ENCODE measurements around the gene SPRY4. TPM values are rescaled to one million over a fixed set of nuclear protein-coding genes. Genes with fewer than 3 reads are reported as not detected.

The SPRY4 gene
- total RNA-seq, 2 experiments from 2014 or later: 0.31 to 0.67 TPM

- peaks cover 43% of the 10 kb centered on the region for H3K4me1 Mint-ChIP-seq (ENCODE audit: low read depth)
- peaks cover 33% of the 10 kb centered on the region for H3K27me3 Mint-ChIP-seq (ENCODE audit: low read depth)
- H3K27ac Mint-ChIP-seq: no peak overlapping the region
- intact Hi-C loops (cut with micrococcal nuclease): no loop called here
- no peak overlapping the region for H3K4me3 Mint-ChIP-seq
- DNase-seq: no peak
- CTCF ChIA-PET: interaction anchor here (0.8 kb wide), 1 partner anchor 102 kb away, joined by 7 read pairs; no protein-coding TSS in a partner anchor
- H3K9me3 Mint-ChIP-seq: no peaks in the 10 kb centered on the region
- no peaks in the 10 kb centered on the region for H3K36me3 Mint-ChIP-seq (ENCODE audit: low read depth)
Measured at GRCh38 chr5:142319560-142320429, 5.0 kb downstream of the SPRY4 start.

- no peak for DNase-seq
- Mint-ChIP-seq H3K27me3 (ENCODE audit: low read depth) (peaks cover 31% of the 10 kb centered on the region), H3K36me3 (ENCODE audit: low read depth) (no peaks in the 10 kb centered on the region), H3K4me3 (no peak overlapping the region), H3K9me3 (no peaks in the 10 kb centered on the region), H3K4me1 (ENCODE audit: low read depth) (peaks cover 42% of the 10 kb centered on the region), H3K27ac (no peak overlapping the region)
- intact Hi-C loops (cut with micrococcal nuclease): no loop called here
- CTCF ChIA-PET: no interaction called here
Measured at GRCh38 chr5:142319105-142319504, 5.7 kb downstream of the SPRY4 start.

GRCh38 chr5:142317753-142318152 lies 7.1 kb downstream of the SPRY4 start:
- no peak for DNase-seq
- CTCF ChIA-PET: no interaction called here
- Mint-ChIP-seq H3K27me3 (ENCODE audit: low read depth) (peaks cover 18% of the 10 kb centered on the region), H3K27ac (no peak overlapping the region), H3K9me3 (no peaks in the 10 kb centered on the region), H3K36me3 (ENCODE audit: low read depth) (no peaks in the 10 kb centered on the region), H3K4me1 (ENCODE audit: low read depth) (peaks cover 34% of the 10 kb centered on the region), H3K4me3 (no peak overlapping the region)
- intact Hi-C loops (cut with micrococcal nuclease): loop anchor here (2.0 kb wide), 1 partner anchor 231 kb away; no protein-coding TSS in a partner anchor

GRCh38 chr5:142317173-142317572 lies 7.6 kb downstream of the SPRY4 start:
- Mint-ChIP-seq H3K4me3 (no peak overlapping the region), H3K36me3 (ENCODE audit: low read depth) (no peaks in the 10 kb centered on the region), H3K27ac (no peak overlapping the region), H3K9me3 (no peaks in the 10 kb centered on the region), H3K27me3 (ENCODE audit: low read depth) (peaks cover 14% of the 10 kb centered on the region), H3K4me1 (ENCODE audit: low read depth) (peaks cover 34% of the 10 kb centered on the region)
- DNase-seq: no peak
- intact Hi-C loops (cut with micrococcal nuclease): loop anchor here (2.0 kb wide), 1 partner anchor 232 kb away; no protein-coding TSS in a partner anchor
- CTCF ChIA-PET: interaction anchor here (0.6 kb wide), 1 partner anchor 69 kb away, joined by 3 read pairs; no protein-coding TSS in a partner anchor

- H3K36me3 Mint-ChIP-seq (ENCODE audit: low read depth): no peaks in the 10 kb centered on the region
- H3K4me1 Mint-ChIP-seq (ENCODE audit: low read depth): peaks cover 34% of the 10 kb centered on the region
- H3K27ac Mint-ChIP-seq: peak overlapping the region; percentile 2
- peaks cover 11% of the 10 kb centered on the region for H3K27me3 Mint-ChIP-seq (ENCODE audit: low read depth)
- intact Hi-C loops (cut with micrococcal nuclease): loop anchor here (2.0 kb wide), 1 partner anchor 232 kb away; no protein-coding TSS in a partner anchor
- DNase-seq: no peak
- no peaks in the 10 kb centered on the region for H3K9me3 Mint-ChIP-seq
- CTCF ChIA-PET: no interaction called here
- H3K4me3 Mint-ChIP-seq: no peak overlapping the region
Measured at GRCh38 chr5:142316681-142317080, 8.1 kb downstream of the SPRY4 start.

GRCh38 chr5:142316051-142316450 lies 8.8 kb downstream of the SPRY4 start:
- Mint-ChIP-seq H3K4me1 (ENCODE audit: low read depth) (peaks cover 29% of the 10 kb centered on the region), H3K27me3 (ENCODE audit: low read depth) (peaks cover 11% of the 10 kb centered on the region), H3K36me3 (ENCODE audit: low read depth) (no peaks in the 10 kb centered on the region), H3K9me3 (no peaks in the 10 kb centered on the region), H3K4me3 (no peak overlapping the region), H3K27ac (no peak overlapping the region)
- peak; percentile 24 for DNase-seq
- CTCF ChIA-PET: interaction anchor here (1.0 kb wide), 1 partner anchor 233 kb away, joined by 3 read pairs; no protein-coding TSS in a partner anchor
- intact Hi-C loops (cut with micrococcal nuclease): loop anchor here (2.0 kb wide), 1 partner anchor 233 kb away; no protein-coding TSS in a partner anchor

GRCh38 chr5:142315096-142315900 lies 9.5 kb downstream of the SPRY4 start:
- no peak for DNase-seq
- Mint-ChIP-seq H3K27ac (no peak overlapping the region), H3K4me1 (ENCODE audit: low read depth) (peaks cover 22% of the 10 kb centered on the region), H3K4me3 (no peak overlapping the region), H3K9me3 (no peaks in the 10 kb centered on the region), H3K36me3 (ENCODE audit: low read depth) (no peaks in the 10 kb centered on the region), H3K27me3 (ENCODE audit: low read depth) (peaks cover 3% of the 10 kb centered on the region)
- CTCF ChIA-PET: interaction anchor here (0.6 to 1.0 kb wide), 3 partner anchors 84 to 234 kb away, joined by 3 to 4 read pairs (median 3); no protein-coding TSS in a partner anchor
- intact Hi-C loops (cut with micrococcal nuclease): no loop called here

- H3K27ac Mint-ChIP-seq: no peak overlapping the region
- CTCF ChIA-PET: interaction anchor here (0.6 kb wide), 1 partner anchor 132 kb away, joined by 3 read pairs; no protein-coding TSS in a partner anchor
- intact Hi-C loops (cut with micrococcal nuclease): no loop called here
- DNase-seq: no peak
- no peaks in the 10 kb centered on the region for H3K36me3 Mint-ChIP-seq (ENCODE audit: low read depth)
- no peaks in the 10 kb centered on the region for H3K9me3 Mint-ChIP-seq
- peaks cover 21% of the 10 kb centered on the region for H3K4me1 Mint-ChIP-seq (ENCODE audit: low read depth)
- H3K4me3 Mint-ChIP-seq: no peak overlapping the region
- no peaks in the 10 kb centered on the region for H3K27me3 Mint-ChIP-seq (ENCODE audit: low read depth)
Measured at GRCh38 chr5:142314606-142315005, 10.2 kb downstream of the SPRY4 start.

GRCh38 chr5:142314109-142314508 lies 10.7 kb downstream of the SPRY4 start:
- no peak for DNase-seq
- H3K27me3 Mint-ChIP-seq (ENCODE audit: low read depth): no peaks in the 10 kb centered on the region

GRCh38 chr5:142313682-142314081 lies 11.1 kb downstream of the SPRY4 start:
- Mint-ChIP-seq H3K36me3 (ENCODE audit: low read depth) (no peaks in the 10 kb centered on the region), H3K27me3 (ENCODE audit: low read depth) (no peaks in the 10 kb centered on the region), H3K9me3 (no peaks in the 10 kb centered on the region), H3K4me1 (ENCODE audit: low read depth) (peaks cover 15% of the 10 kb centered on the region), H3K4me3 (no peak overlapping the region), H3K27ac (no peak overlapping the region)
- no peak for DNase-seq
- CTCF ChIA-PET: no interaction called here
- intact Hi-C loops (cut with micrococcal nuclease): no loop called here

More at GRCh38 chr5:142314109-142314508, 10.7 kb downstream of the SPRY4 start:
- Mint-ChIP-seq H3K27ac (no peak overlapping the region), H3K36me3 (ENCODE audit: low read depth) (no peaks in the 10 kb centered on the region), H3K9me3 (no peaks in the 10 kb centered on the region), H3K4me1 (ENCODE audit: low read depth) (peaks cover 17% of the 10 kb centered on the region), H3K4me3 (no peak overlapping the region)
- CTCF ChIA-PET: no interaction called here
- intact Hi-C loops (cut with micrococcal nuclease): no loop called here

- CTCF ChIA-PET: no interaction called here
- Mint-ChIP-seq H3K36me3 (ENCODE audit: low read depth) (no peaks in the 10 kb centered on the region), H3K4me3 (no peak overlapping the region), H3K27me3 (ENCODE audit: low read depth) (no peaks in the 10 kb centered on the region), H3K4me1 (ENCODE audit: low read depth) (peaks cover 15% of the 10 kb centered on the region), H3K27ac (no peak overlapping the region), H3K9me3 (no peaks in the 10 kb centered on the region)
- intact Hi-C loops (cut with micrococcal nuclease): no loop called here
- DNase-seq: no peak
Measured at GRCh38 chr5:142313275-142313674, 11.5 kb downstream of the SPRY4 start.

GRCh38 chr5:142312399-142312798 lies 12.4 kb downstream of the SPRY4 start:
- Mint-ChIP-seq H3K9me3 (no peaks in the 10 kb centered on the region), H3K27me3 (ENCODE audit: low read depth) (no peaks in the 10 kb centered on the region), H3K27ac (no peak overlapping the region), H3K4me3 (no peak overlapping the region), H3K4me1 (ENCODE audit: low read depth) (peaks cover 15% of the 10 kb centered on the region), H3K36me3 (ENCODE audit: low read depth) (no peaks in the 10 kb centered on the region)
- no peak for DNase-seq
- CTCF ChIA-PET: no interaction called here
- intact Hi-C loops (cut with micrococcal nuclease): no loop called here
